Stimulated activated naive CD4-positive, alpha-beta T cell (primary cell): ENCODE results near the gene AHNAK.
"Not testable (repeated sequence)": the region's sequence is repeated elsewhere in the genome, so short reads cannot be mapped to it uniquely, and the experiment has no call there.

Source experiments
- DNase-seq, 6 experiments: peaks; one replicate each; lab custom pipeline; 2025; lab: John Stamatoyannopoulos, UW

AHNAK gene

DNA sequence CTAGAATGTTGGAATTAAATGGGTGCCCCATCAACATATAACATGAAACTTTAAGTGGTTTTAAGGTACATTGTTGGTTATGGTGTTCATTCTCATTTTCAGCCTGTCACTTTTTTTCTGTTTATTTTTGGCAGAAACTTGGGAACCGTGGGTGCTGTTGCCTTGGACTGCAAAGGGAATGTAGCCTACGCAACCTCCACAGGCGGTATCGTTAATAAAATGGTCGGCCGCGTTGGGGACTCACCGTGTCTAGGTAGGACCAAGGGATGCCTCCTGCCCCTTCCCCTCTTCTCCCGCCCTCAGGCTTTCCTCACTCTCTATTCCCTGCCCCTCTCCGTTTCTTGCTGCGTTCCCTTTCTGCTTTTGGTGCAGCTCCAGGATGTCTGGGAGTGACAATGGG is 157.6 kb downstream of the AHNAK start:
- no peak for DNase-seq

GRCh38 chr11:62387381-62387780 is 159.2 kb downstream of the AHNAK start:
- DNase-seq: no peak

DNA sequence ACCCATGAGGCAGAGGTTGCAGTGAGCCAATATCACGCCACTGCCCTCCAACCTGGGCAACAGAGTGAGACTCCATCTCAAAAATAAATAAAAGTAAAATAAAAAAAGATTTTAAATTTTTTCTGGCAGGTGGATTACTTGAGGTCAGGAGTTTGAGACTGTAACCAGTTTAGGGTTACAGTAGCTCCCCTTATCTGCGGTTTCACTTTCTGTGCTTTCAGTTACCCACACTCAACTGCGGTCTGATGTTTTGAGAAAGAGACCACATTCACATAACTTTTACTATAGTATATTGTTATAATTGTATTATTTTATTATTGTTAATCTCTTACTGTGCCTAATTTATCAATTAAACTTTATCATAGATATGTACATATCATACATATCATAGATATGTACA is 160.5 kb downstream of the AHNAK start:
- not testable (repeated sequence) for DNase-seq

GRCh38 chr11:62383822-62384221 is 162.8 kb downstream of the AHNAK start:
- no peak for DNase-seq
